GM18502 (cell line): ENCODE results near the gene LRRC41.
"Not testable (repeated sequence)": the region's sequence is repeated elsewhere in the genome, so short reads cannot be mapped to it uniquely, and the experiment has no call there.

ENCODE experiments used
- ATAC-seq: cut with Tn5 transposase; IDR thresholded peaks from one replicate; pipeline ENCODE4 v1.9.1; 2021; ENCODE audit warnings: mild to moderate bottlenecking; ENCODE audit not compliant: unreplicated experiment, poor library complexity

The LRRC41 gene

DNA sequence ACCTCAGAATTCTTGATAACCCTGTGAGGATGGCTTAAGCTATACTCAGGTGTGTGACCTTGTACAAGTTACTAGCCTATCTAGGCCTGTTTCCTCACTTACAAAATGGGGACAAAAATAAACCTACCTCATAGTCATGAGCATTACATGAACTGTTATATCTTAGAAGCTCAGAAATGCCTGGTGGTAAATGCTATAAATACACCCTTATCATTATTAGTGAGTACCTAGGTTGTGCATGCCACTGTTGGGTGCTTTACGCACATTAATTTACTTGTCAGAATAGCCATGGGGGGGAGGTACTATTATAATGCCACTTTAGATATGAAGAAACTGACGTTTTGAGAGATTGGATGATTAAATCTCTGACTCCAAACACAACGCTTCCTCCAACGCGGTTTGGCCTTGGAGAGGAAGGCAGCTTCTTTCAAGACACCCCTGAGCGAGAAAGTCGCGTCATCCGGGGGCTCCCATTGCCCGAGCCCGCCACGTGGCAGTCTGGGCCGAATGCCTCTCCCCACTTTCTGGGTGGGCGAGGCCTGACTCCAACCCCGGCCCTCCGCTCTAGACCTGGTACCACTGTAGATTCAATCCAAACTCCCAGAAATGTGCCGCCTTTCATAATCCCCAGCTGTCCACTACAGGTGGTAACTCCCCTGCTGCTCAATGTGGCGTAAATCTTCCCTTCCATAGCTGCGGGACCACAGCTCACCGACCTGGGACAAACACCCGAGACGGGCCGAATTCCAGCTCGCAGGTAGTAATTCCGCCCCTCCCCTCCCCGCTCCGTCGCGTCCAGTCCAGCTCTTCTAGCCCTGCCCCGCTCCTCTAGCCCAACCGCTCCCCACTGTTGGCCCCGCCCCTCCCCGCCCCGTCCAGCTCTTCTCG is 56.6 kb downstream of the LRRC41 start:
- peak; percentile 54 for ATAC-seq

DNA sequence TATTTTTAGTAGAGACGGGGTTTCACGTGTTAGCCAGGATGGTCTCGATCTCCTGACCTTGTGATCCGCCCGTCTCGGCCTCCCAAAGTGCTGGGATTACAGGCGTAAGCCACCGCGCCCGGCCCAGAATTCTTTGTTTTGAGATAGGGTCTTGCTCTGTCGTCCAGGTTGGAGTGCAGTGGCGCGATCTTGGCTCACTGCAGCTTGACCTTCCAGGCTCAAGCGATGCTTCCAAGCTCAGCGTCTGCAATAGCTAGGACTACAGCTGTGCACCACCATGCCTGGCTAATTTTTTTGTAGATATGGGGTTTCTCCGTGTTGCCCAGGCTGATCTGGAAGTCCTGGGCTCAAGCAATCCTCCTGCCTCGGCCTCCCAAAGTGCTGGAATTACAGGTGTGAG is 57.3 kb downstream of the LRRC41 start:
- not testable (repeated sequence) for ATAC-seq

DNA sequence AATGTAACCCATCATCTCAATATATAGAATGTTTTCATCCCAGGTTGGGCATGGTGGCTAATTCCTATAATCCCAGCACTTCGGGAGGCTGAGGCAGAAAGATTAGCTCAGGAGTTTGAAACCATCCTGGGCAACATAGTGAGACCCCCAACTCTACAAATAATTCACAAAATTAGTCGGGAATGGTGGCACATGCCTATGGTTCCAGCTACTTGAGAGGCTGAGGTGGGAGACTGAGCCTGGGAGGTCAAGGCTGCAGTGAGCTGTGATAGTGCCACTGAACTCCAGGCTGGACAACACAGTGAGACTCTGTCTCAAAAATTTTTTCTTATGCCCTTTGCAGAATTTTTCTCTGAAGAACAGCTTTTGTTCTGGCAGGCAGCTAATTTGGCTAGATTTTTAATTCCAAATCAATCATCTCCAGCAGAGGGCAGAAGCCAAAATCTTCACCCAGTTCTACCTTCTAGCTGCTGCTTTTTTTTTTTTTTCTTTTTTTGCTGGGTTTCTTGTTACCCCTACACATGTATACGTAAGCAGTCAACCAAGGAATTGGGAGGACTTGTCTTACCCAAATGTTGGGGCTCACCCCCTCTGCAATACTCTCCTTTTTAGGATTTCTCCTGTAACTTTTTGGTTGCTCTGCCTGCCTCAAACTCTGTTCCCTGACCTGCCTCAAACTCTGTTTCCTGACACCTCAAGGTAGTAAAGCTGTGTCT is 58.6 kb downstream of the LRRC41 start:
- ATAC-seq = no peak

DNA sequence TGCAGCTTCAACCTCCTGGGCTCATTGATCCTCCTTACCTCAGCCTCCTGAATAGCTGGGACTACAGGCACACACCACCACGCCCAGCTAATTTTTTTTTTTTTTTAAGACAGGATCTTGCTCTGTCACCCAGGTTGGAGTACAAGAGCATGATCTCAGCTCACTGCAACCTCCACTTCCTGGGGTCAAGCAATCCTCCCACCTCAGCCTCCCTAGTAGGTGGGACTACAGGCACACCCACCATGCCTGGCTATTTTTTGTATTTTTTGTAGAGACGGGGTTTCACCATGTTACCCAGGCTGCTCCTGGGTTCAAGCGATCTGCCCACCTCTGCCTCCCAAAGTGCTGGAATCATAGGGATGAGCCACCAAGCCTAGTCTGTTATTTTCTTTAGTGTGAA is 59.6 kb downstream of the LRRC41 start:
- ATAC-seq = not testable (repeated sequence)

DNA sequence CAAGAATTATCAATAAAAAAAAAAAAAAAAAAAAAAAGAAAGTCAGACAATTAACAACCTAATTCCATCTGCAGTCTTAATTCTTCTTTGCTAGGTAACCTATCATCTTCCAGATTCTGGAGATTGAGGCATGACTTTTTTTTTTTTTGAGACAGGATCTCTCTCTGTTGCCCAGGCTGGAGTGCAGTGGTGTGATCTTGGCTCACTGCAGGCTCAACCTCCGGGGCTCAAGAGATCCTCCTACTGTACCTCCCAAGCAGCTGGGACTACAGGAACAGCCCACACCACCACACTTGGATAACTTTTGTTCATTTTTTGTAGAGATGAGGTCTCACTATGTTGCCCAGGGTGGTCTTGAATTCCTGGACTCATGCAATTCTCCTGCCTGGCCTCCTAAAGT is 60.5 kb downstream of the LRRC41 start:
- no peak for ATAC-seq

DNA sequence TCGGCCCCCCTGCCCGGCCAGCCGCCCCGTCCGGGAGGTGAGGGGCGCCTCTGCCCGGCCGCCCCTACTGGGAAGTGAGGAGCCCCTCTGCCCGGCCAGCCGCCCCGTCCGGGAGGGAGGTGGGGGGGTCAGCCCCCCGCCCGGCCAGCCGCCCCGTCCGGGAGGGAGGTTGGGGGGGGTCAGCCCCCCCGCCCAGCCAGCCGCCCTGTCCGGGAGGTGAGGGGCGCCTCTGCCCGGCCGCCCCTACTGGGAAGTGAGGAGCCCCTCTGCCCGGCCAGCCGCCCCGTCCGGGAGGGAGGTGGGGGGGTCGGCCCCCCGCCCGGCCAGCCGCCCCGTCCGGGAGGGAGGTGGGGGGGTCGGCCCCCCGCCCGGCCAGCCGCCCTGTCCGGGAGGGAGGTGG is 61.7 kb downstream of the LRRC41 start:
- not testable (repeated sequence) for ATAC-seq

DNA sequence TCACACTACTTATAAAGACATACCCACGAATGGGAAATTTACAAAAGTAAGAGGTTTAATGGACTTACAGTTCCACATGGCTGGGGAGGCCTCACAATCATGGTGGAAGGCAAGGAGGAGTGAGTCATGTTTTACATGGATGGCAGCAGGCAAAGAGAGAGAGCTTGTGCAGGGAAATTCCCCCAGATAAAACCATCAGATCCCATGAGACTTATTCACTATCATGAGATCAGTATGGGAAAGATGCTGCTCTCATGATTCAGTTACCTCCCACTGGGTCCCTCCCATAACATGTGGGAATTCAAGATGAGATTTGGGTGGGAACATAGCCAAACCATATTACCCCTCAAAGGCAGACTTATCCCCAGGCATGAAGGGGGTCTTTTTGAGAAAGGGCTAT is 64.6 kb downstream of the LRRC41 start:
- not testable (repeated sequence) for ATAC-seq

DNA sequence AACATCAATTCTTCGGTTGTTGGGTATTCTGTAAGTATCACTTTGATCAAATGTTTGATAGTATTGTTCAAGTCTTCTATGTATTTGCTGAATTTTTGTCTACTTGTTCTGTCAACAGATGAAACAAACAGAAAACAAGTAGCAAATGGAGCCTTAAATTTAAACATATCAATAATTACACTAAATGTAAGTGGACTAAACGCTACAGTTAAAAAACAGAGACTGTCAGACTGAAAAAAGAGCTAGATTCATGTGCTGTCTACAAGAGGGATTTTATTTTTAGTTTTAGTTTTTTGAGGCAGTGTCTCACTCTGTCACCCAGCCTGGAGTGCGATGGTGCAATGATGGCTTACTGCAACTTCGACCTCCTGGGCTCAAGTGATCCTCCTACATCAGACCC is 66.5 kb downstream of the LRRC41 start:
- ATAC-seq = no peak

DNA sequence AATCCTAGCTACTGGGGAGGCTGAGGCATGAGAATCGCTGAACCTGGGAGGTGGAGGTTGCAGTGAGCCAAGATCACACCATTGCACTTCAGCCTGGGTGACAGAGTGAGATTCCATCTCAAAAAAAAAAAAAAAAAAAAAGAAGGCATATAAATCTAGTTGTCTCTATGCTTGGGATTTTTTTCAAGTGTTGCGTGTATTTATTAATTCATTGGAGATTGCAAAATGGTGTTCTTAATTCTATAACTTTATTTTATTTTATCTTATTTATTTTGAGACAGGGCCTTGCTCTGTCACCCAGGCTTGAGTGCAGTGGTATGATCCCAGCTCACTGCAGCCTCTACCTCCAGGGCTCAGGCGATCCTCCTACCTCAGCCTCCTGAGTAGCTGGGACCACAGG is 72.2 kb downstream of the LRRC41 start:
- ATAC-seq = not testable (repeated sequence)
